ENCODE data around the gene INTS13.
"Not testable (repeated sequence)": the region's sequence is repeated elsewhere in the genome, so short reads cannot be mapped to it uniquely, and the experiment has no call there.

Gene INTS13

GRCh38 chr12:26929590-26929989, 8.2 kb downstream of the INTS13 start:
- DNase-seq = no peak

- DNase-seq = no peak
Observed at GRCh38 chr12:26928661-26929060, 9.1 kb downstream of the INTS13 start.

GRCh38 chr12:26921886-26922285, 15.9 kb downstream of the INTS13 start:
- no peak for DNase-seq

GRCh38 chr12:26919216-26919555, 18.6 kb downstream of the INTS13 start:
- DNase-seq = no peak

GRCh38 chr12:26918321-26919215, 19.2 kb downstream of the INTS13 start:
- no peak for DNase-seq

GRCh38 chr12:26906704-26907103, 31.1 kb downstream of the INTS13 start:
- no peak for DNase-seq

GRCh38 chr12:26906024-26906423, 31.8 kb downstream of the INTS13 start:
- no peak for DNase-seq

- DNase-seq = not testable (repeated sequence)
Observed at GRCh38 chr12:26903396-26903795, 34.4 kb downstream of the INTS13 start.

GRCh38 chr12:26896913-26897312, 40.9 kb downstream of the INTS13 start:
- no peak for DNase-seq

- no peak for DNase-seq
Observed at GRCh38 chr12:26895672-26896071, 42.1 kb downstream of the INTS13 start.

GRCh38 chr12:26891704-26892103, 46.1 kb downstream of the INTS13 start:
- no peak for DNase-seq

GRCh38 chr12:26890784-26891183, 47.0 kb downstream of the INTS13 start:
- no peak for DNase-seq

GRCh38 chr12:26884765-26885576, 52.8 kb downstream of the INTS13 start:
- peak; percentile 84 for DNase-seq

GRCh38 chr12:26880625-26881024, 57.2 kb downstream of the INTS13 start:
- no peak for DNase-seq

GRCh38 chr12:26878661-26879119, 59.1 kb downstream of the INTS13 start:
- no peak for DNase-seq

- peak; percentile 64 to 67 for DNase-seq
Observed at GRCh38 chr12:26874501-26875296, 63.1 kb downstream of the INTS13 start.

- DNase-seq = no peak
Observed at GRCh38 chr12:26872625-26873024, 65.2 kb downstream of the INTS13 start.

- no peak for DNase-seq
Observed at GRCh38 chr12:26871985-26872384, 65.8 kb downstream of the INTS13 start.

GRCh38 chr12:26870491-26871419, 67.0 kb downstream of the INTS13 start:
- DNase-seq = peak; percentile 54 to 66

- DNase-seq = no peak
Observed at GRCh38 chr12:26869908-26870459, 67.8 kb downstream of the INTS13 start.

GRCh38 chr12:26869104-26869494, 68.7 kb downstream of the INTS13 start:
- DNase-seq = no peak

Measured in AML-193 (cell line).